Measurements from ENCODE around the gene ATXN7L1.

- TF ChIP-seq CTCF (IDR thresholded peaks at IDR 0.05) (no peak), ZBTB21 (CRISPR knock-in tag; IDR thresholded peaks at IDR 0.05; ENCODE audit: borderline replicate concordance) (no peak), STAT6 (CRISPR knock-in tag; conservative IDR thresholded peaks at IDR 0.05; ENCODE audit: low read depth) (no peak), SP1 (CRISPR knock-in tag; conservative IDR thresholded peaks at IDR 0.05) (no peak), ZNF423 (CRISPR knock-in tag; IDR thresholded peaks at IDR 0.05) (no peak), HMGXB4 (CRISPR knock-in tag; IDR thresholded peaks at IDR 0.05) (no peak), NFE2L1 (CRISPR knock-in tag; IDR thresholded peaks at IDR 0.05) (no peak), MAX (CRISPR knock-in tag; IDR thresholded peaks at IDR 0.05) (no peak), TEAD4 (CRISPR knock-in tag; IDR thresholded peaks at IDR 0.05) (no peak), CREB1 (CRISPR knock-in tag; IDR thresholded peaks at IDR 0.05) (no peak), E2F1 (CRISPR knock-in tag; IDR thresholded peaks at IDR 0.05) (no peak), CBFB (CRISPR knock-in tag; IDR thresholded peaks at IDR 0.05; ENCODE audit: low read depth) (no peak), NR3C1 (CRISPR knock-in tag; conservative IDR thresholded peaks at IDR 0.05; ENCODE audit: low read depth) (no peak), JUN (CRISPR knock-in tag; IDR thresholded peaks at IDR 0.05) (no peak)
These were observed 290.4 kb downstream of the ATXN7L1 start for GRCh38 chr7:105585850-105586500.
